HG03342 (cell line): ENCODE results near the gene SPATA22.
"Not testable (repeated sequence)": the region's sequence is repeated elsewhere in the genome, so short reads cannot be mapped to it uniquely, and the experiment has no call there.

Source experiments
- ATAC-seq: cut with Tn5 transposase; IDR thresholded peaks from one replicate; pipeline ENCODE4 v1.9.1; 2021; ENCODE audit warnings: mild to moderate bottlenecking, moderate library complexity; ENCODE audit not compliant: unreplicated experiment

Gene SPATA22

GRCh38 chr17:3474212-3474611 is 2.6 kb upstream of the SPATA22 start:
- no peak for ATAC-seq

- no peak for ATAC-seq
Observed at GRCh38 chr17:3472137-3472536, 518 bp upstream of the SPATA22 start.

GRCh38 chr17:3469529-3469928 is 2.1 kb downstream of the SPATA22 start:
- no peak for ATAC-seq

- not testable (repeated sequence) for ATAC-seq
Observed at GRCh38 chr17:3466355-3466754, 5.3 kb downstream of the SPATA22 start.

GRCh38 chr17:3448059-3448665 is 23.5 kb downstream of the SPATA22 start:
- ATAC-seq = no peak

- ATAC-seq = no peak
Observed at GRCh38 chr17:3447625-3448024, 24.0 kb downstream of the SPATA22 start.

GRCh38 chr17:3440451-3440850 is 31.2 kb downstream of the SPATA22 start:
- ATAC-seq = no peak

GRCh38 chr17:3438368-3438767 is 33.3 kb downstream of the SPATA22 start:
- ATAC-seq = no peak

- no peak for ATAC-seq
Observed at GRCh38 chr17:3433741-3434140, 37.9 kb downstream of the SPATA22 start, which contains the start of gene OR1E2. OR1E2 (minus strand) TSS chr17:3433841; CDS start chr17:3433841, 0 bp downstream.

GRCh38 chr17:3433215-3433614 is 38.4 kb downstream of the SPATA22 start:
- ATAC-seq = not testable (repeated sequence)

GRCh38 chr17:3418222-3418621 is 53.4 kb downstream of the SPATA22 start:
- no peak for ATAC-seq

GRCh38 chr17:3415610-3416009 is 56.0 kb downstream of the SPATA22 start:
- no peak for ATAC-seq

- ATAC-seq = not testable (repeated sequence)
Observed at GRCh38 chr17:3412216-3412615, 59.4 kb downstream of the SPATA22 start.

GRCh38 chr17:3411070-3411469 is 60.5 kb downstream of the SPATA22 start, which contains the start of gene OR3A3:
OR3A3 (plus strand) TSS chr17:3411370.
- no peak for ATAC-seq

- not testable (repeated sequence) for ATAC-seq
Observed at GRCh38 chr17:3403856-3404255, 67.8 kb downstream of the SPATA22 start.

- no peak for ATAC-seq
Observed at GRCh38 chr17:3401786-3402185, 69.8 kb downstream of the SPATA22 start.

- no peak for ATAC-seq
Observed at GRCh38 chr17:3400055-3400454, 71.6 kb downstream of the SPATA22 start.

- ATAC-seq = no peak
Observed at GRCh38 chr17:3398310-3398709, 73.3 kb downstream of the SPATA22 start, which contains the start of gene OR1E1. OR1E1 (minus strand) TSS chr17:3398410; CDS start chr17:3398410, 0 bp downstream.

GRCh38 chr17:3397801-3398200 is 73.8 kb downstream of the SPATA22 start:
- ATAC-seq = not testable (repeated sequence)
